Coronary artery (tissue), 2 donors: Measurements from ENCODE around the gene IL13RA1.
A peak's percentile ranks its signal among the peaks of the same experiment; 100 is the strongest.

Source experiments
- DNase-seq: peaks from one replicate; pipeline ENCODE4 v3.0.0-alpha.2; 2017; ENCODE audit warnings: low spot score
- H3K27ac ChIP-seq, 2 donors: fragments of 200-600 bp; sonication (generic); one replicate each; pipeline ENCODE4 v1.5.1; 2016 to 2019
- H3K4me3 ChIP-seq: fragments of 200-600 bp; sonication (generic); 2 replicates; pipeline ENCODE4 v1.5.1; 2016; ENCODE audit warnings: mild to moderate bottlenecking, moderate library complexity
- TF ChIP-seq, protein P1 (sequence below): fragments of 200-600 bp; sonication (generic); IDR thresholded peaks from one replicate; pipeline ENCODE4 v1.5.1; 2019; ENCODE audit warnings: antibody characterized with exemption

The IL13RA1 gene

DNA sequence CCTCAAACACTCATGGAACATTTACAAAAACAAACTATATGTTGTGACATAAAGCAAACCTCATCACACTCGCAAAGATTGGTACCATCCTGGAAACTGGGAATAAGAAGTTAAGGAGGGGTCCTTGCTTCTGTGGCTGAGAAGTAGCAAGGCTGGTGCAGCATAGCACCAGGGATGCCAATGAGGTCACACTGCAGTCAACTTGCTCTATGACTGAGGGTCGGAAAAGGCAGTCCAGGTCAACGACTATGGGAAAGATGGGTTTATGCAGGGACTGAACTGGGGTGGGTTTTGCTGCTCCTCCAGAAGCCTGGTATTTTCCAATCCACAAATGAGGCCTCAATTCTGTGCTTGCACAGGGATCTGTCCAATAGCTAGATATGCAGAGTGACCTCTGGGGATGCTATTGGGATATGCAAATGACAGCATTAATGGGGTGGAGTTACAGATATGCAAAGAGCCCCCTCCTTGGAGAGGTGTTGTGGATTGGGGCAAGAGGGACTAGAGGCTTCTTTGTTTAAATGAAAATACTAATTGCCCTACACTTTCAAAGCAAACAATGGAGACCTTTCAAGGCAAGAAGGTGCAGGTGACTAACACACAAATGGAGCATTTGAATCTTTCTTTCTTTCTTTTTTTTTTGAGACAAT, 7.2 kb upstream of the IL13RA1 start:
- no peak overlapping the region for H3K27ac ChIP-seq
- no peak for DNase-seq
- TF ChIP-seq, protein P1, sequence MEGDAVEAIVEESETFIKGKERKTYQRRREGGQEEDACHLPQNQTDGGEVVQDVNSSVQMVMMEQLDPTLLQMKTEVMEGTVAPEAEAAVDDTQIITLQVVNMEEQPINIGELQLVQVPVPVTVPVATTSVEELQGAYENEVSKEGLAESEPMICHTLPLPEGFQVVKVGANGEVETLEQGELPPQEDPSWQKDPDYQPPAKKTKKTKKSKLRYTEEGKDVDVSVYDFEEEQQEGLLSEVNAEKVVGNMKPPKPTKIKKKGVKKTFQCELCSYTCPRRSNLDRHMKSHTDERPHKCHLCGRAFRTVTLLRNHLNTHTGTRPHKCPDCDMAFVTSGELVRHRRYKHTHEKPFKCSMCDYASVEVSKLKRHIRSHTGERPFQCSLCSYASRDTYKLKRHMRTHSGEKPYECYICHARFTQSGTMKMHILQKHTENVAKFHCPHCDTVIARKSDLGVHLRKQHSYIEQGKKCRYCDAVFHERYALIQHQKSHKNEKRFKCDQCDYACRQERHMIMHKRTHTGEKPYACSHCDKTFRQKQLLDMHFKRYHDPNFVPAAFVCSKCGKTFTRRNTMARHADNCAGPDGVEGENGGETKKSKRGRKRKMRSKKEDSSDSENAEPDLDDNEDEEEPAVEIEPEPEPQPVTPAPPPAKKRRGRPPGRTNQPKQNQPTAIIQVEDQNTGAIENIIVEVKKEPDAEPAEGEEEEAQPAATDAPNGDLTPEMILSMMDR = no peak
- no peak overlapping the region for H3K4me3 ChIP-seq

- H3K4me3 ChIP-seq = no peak overlapping the region
- DNase-seq = no peak
- TF ChIP-seq, protein P1 = no peak
- H3K27ac ChIP-seq = no peak overlapping the region
Measured at GRCh38 chrX:118723376-118723775, 4.0 kb upstream of the IL13RA1 start.

DNA sequence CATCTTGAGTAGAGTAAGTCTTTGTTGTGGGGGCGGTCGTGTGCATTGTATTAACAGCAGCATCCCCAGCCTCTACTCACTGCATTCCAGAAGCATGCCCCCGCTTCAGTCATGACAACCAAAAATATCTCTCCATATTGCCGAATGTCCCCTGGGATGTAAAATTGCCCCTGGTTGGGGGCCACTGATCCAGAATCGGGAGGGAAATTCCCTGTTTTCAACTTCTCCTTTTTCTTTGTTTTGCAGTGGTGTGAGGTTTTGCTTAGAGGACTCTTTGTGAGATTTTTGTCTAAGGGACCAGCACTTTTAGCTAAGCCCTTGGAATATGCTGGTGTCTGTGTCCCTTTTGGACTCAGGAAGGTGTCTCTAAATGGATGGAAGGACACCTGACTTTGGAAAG, 3.0 kb upstream of the IL13RA1 start:
- no peak overlapping the region for H3K4me3 ChIP-seq
- DNase-seq = no peak
- H3K27ac ChIP-seq = peak overlapping the region in 1 of 2 donors; percentile 49
- TF ChIP-seq, protein P1 = no peak

DNA sequence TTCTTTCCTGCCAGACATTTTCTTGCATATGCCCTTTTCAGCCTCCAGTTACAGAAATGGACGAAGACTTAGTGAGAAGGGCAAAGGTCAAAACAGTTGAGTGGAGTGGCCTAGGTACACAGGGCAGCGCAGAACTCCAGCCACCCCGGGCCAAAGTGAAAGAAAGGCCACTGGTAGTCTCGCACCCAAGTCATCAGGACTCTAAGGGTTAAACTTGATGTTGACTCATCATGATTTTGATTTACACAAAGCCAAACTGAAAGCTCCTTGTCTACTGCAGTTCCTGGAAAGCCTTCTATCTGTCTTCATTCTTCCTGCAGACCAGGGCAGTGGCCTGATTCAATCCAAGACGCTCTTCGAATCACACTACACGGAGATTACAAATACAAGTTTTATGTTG, 2.6 kb upstream of the IL13RA1 start:
- Histone ChIP-seq H3K27ac (peak overlapping the region; percentile 14 to 49), H3K4me3 (no peak overlapping the region)
- no peak for DNase-seq
- TF ChIP-seq, protein P1 = no peak

- DNase-seq = no peak
- Histone ChIP-seq H3K27ac (peak overlapping the region; percentile 89 to 96), H3K4me3 (peak overlapping the region; percentile 79)
- TF ChIP-seq, protein P1 = no peak
Measured at GRCh38 chrX:118726396-118726795, 1.0 kb upstream of the IL13RA1 start.

GRCh38 chrX:118727686-118728339, 407 bp downstream of the IL13RA1 start:
- TF ChIP-seq, protein P1 = no peak
- peak; percentile 81 for DNase-seq
- Histone ChIP-seq H3K4me3 (peak overlapping the region; percentile 79), H3K27ac (peak overlapping the region; percentile 89 to 96)
